HEK293 (cell line): ENCODE measurements around the gene NCKAP5.

ENCODE experiments used
- CTCF ChIA-PET: fragments of 350-600 bp; formaldehyde crosslinking; extraction: SDS; loops from one replicate; lab custom pipeline; 2021; ENCODE audit warnings: antibody characterized with exemption; lab: Yijun Ruan, JAX
- POLR2A ChIA-PET: fragments of 300-600 bp; formaldehyde crosslinking; extraction: SDS; loops from one replicate; lab custom pipeline; 2020; ENCODE audit warnings: antibody characterized with exemption, inconsistent platforms; lab: Yijun Ruan, JAX
- H3K27ac ChIP-seq: fragments of 200-500 bp; sonication (Bioruptor generic); 2 replicates; pipeline ENCODE4 v1.5.1; 2014; ENCODE audit warnings: low read depth, low read length, control low read depth, inconsistent platforms; ENCODE audit errors: extremely low read depth
- H3K36me3 ChIP-seq, 2 experiments: fragments of 200-500 bp in 1 of 2; sonication (Bioruptor generic) in 1 of 2; 1 replicate in 1 of 2; 2 replicates in 1 of 2; pipeline ENCODE4 v1.5.1; 2014 to 2017; ENCODE audit warnings: inconsistent platforms in 2 of 2, low read length in 2 of 2; ENCODE audit not compliant: control insufficient read depth in 2 of 2, insufficient read depth in 1 of 2
- H3K4me1 ChIP-seq: fragments of 200-500 bp; sonication (Bioruptor generic); 2 replicates; pipeline ENCODE4 v1.5.1; 2014; ENCODE audit warnings: mild to moderate bottlenecking, low read length, inconsistent platforms; ENCODE audit not compliant: control insufficient read depth, insufficient read depth
- H3K4me3 ChIP-seq: 2 replicates; pipeline ENCODE4 v1.5.1; 2011; ENCODE audit warnings: low read depth, mild to moderate bottlenecking, control low read depth, low read length, moderate library complexity
- H3K9me3 ChIP-seq: fragments of 200-500 bp; sonication (Bioruptor generic); 2 replicates; pipeline ENCODE4 v1.5.1; 2014; ENCODE audit warnings: low read depth, low read length, inconsistent platforms; ENCODE audit not compliant: control insufficient read depth, insufficient read depth
- HIC1 ChIP-seq: fragments of 450-650 bp; formaldehyde crosslinking; IDR thresholded peaks from 2 replicates; pipeline ENCODE4 v1.5.1; 2016; ENCODE audit warnings: missing biosample characterization, missing genetic modification characterization
- PRDM2 ChIP-seq: fragments of 450-650 bp; formaldehyde crosslinking; IDR thresholded peaks from 2 replicates; pipeline ENCODE4 v1.5.1; 2016; ENCODE audit warnings: missing biosample characterization, missing genetic modification characterization, borderline replicate concordance
- ZBTB10 ChIP-seq: fragments of 450-650 bp; formaldehyde crosslinking; IDR thresholded peaks from 2 replicates; pipeline ENCODE4 v1.5.1; 2016; ENCODE audit warnings: missing biosample characterization, missing genetic modification characterization
- ZFP37 ChIP-seq: fragments of 450-650 bp; formaldehyde crosslinking; IDR thresholded peaks from 2 replicates; pipeline ENCODE4 v1.5.1; 2016; ENCODE audit warnings: missing biosample characterization, missing genetic modification characterization
- ZNF175 ChIP-seq: fragments of 450-650 bp; formaldehyde crosslinking; IDR thresholded peaks from 2 replicates; pipeline ENCODE4 v1.5.1; 2016; ENCODE audit warnings: missing biosample characterization, missing genetic modification characterization
- ZNF202 ChIP-seq: fragments of 450-650 bp; formaldehyde crosslinking; IDR thresholded peaks from 2 replicates; pipeline ENCODE4 v1.5.1; 2016; ENCODE audit warnings: missing biosample characterization, missing genetic modification characterization, borderline replicate concordance
- ZNF280C ChIP-seq: fragments of 450-650 bp; formaldehyde crosslinking; IDR thresholded peaks from 2 replicates; pipeline ENCODE4 v1.5.1; 2016; ENCODE audit warnings: missing biosample characterization, missing genetic modification characterization
- ZNF324 ChIP-seq: fragments of 450-650 bp; formaldehyde crosslinking; IDR thresholded peaks from 2 replicates; pipeline ENCODE4 v1.5.1; 2016; ENCODE audit warnings: missing biosample characterization, missing genetic modification characterization
- ZNF426 ChIP-seq: fragments of 450-650 bp; formaldehyde crosslinking; IDR thresholded peaks from 2 replicates; pipeline ENCODE4 v1.5.1; 2017; ENCODE audit warnings: missing biosample characterization, missing genetic modification characterization, mild to moderate bottlenecking, inconsistent platforms, moderate library complexity
- ZNF560 ChIP-seq: fragments of 450-650 bp; formaldehyde crosslinking; IDR thresholded peaks from 2 replicates; pipeline ENCODE4 v1.5.1; 2017; ENCODE audit warnings: missing biosample characterization, missing genetic modification characterization, borderline replicate concordance
- ZNF600 ChIP-seq: fragments of 450-650 bp; formaldehyde crosslinking; IDR thresholded peaks from 2 replicates; pipeline ENCODE4 v1.5.1; 2016; ENCODE audit warnings: missing biosample characterization, missing genetic modification characterization
- ZNF621 ChIP-seq: fragments of 450-650 bp; formaldehyde crosslinking; IDR thresholded peaks from 2 replicates; pipeline ENCODE4 v1.5.1; 2017; ENCODE audit warnings: missing biosample characterization, missing genetic modification characterization
- ZNF670 ChIP-seq: fragments of 450-650 bp; formaldehyde crosslinking; IDR thresholded peaks from 2 replicates; pipeline ENCODE4 v1.5.1; 2016; ENCODE audit warnings: missing biosample characterization, missing genetic modification characterization, low read depth
- ZNF707 ChIP-seq: fragments of 450-650 bp; formaldehyde crosslinking; IDR thresholded peaks from 2 replicates; pipeline ENCODE4 v1.5.1; 2016; ENCODE audit warnings: missing biosample characterization, missing genetic modification characterization

NCKAP5 gene

GRCh38 chr2:132978840-132979239, 589.4 kb downstream of the NCKAP5 start:
- no peak overlapping the region for H3K4me3 ChIP-seq
- ChIA-PET CTCF (no interaction called here), POLR2A (no interaction called here)
- no peaks in the 10 kb centered on the region for H3K9me3 ChIP-seq
- H3K36me3 ChIP-seq: no peaks in the 10 kb centered on the region
- no peak overlapping the region for H3K27ac ChIP-seq
- no peak for TF ChIP-seq ZNF600 (tag by site-specific recombination)
- no peaks in the 10 kb centered on the region for H3K4me1 ChIP-seq

GRCh38 chr2:132977812-132978529, 590.3 kb downstream of the NCKAP5 start:
- TF ChIP-seq ZNF670 (tag by site-specific recombination) (no peak), PRDM2 (no peak), ZFP37 (tag by site-specific recombination) (no peak), ZBTB10 (no peak), ZNF560 (tag by site-specific recombination) (no peak)
- H3K4me3 ChIP-seq: no peak overlapping the region
- ChIA-PET CTCF (no interaction called here), POLR2A (no interaction called here)
- no peaks in the 10 kb centered on the region for H3K4me1 ChIP-seq
- no peaks in the 10 kb centered on the region for H3K9me3 ChIP-seq
- H3K36me3 ChIP-seq: no peaks in the 10 kb centered on the region
- H3K27ac ChIP-seq: no peak overlapping the region

- no peaks in the 10 kb centered on the region for H3K9me3 ChIP-seq
- no peak for TF ChIP-seq ZNF707 (tag by site-specific recombination)
- no peak for TF ChIP-seq ZNF621 (tag by site-specific recombination)
- no peak for TF ChIP-seq ZNF426
- TF ChIP-seq ZNF202: no peak
- no peak for TF ChIP-seq HIC1 (tag by site-specific recombination)
- no peak for TF ChIP-seq ZNF324 (tag by site-specific recombination)
- no peak for TF ChIP-seq ZNF175
- TF ChIP-seq ZNF280C (tag by site-specific recombination): no peak
- H3K27ac ChIP-seq: no peak overlapping the region
- no peaks in the 10 kb centered on the region for H3K4me1 ChIP-seq
- H3K4me3 ChIP-seq: no peak overlapping the region
- CTCF ChIA-PET: interaction anchor here (0.6 kb wide), 1 partner anchor 298 kb away, joined by 3 read pairs; no protein-coding TSS in a partner anchor
- POLR2A ChIA-PET: no interaction called here
- no peaks in the 10 kb centered on the region for H3K36me3 ChIP-seq
Measured at GRCh38 chr2:132975193-132976105, 592.8 kb downstream of the NCKAP5 start.
